Measurements from ENCODE around the gene SPIRE2.
"Not testable (repeated sequence)": the region's sequence is repeated elsewhere in the genome, so short reads cannot be mapped to it uniquely, and the experiment has no call there.

Gene SPIRE2

GRCh38 chr16:89914642-89915285 lies 86.5 kb downstream of the SPIRE2 start:
- H2BK120ac ChIP-seq (ENCODE audit: insufficient read depth, low read length, poor library complexity); DNase-seq; H3K4me3 ChIP-seq (ENCODE audit: low read depth, low read length); H4K91ac ChIP-seq (ENCODE audit: low read depth, low read length); H4K8ac ChIP-seq (ENCODE audit: low read depth, low read length); H3K9ac ChIP-seq (ENCODE audit: low read length); H4K12ac ChIP-seq (ENCODE audit: low read depth, low read length); H2BK12ac ChIP-seq (ENCODE audit: low read length); H3K79me2 ChIP-seq (ENCODE audit: control insufficient read depth, insufficient read depth, low read length, poor library complexity); H2AK5ac ChIP-seq (ENCODE audit: low read length); H3K4ac ChIP-seq (ENCODE audit: low read depth, low read length); H3K18ac ChIP-seq (ENCODE audit: low read length); H3K27me3 ChIP-seq (ENCODE audit: insufficient read depth, low read length); H3K14ac ChIP-seq (ENCODE audit: low read length); H3K27ac ChIP-seq (ENCODE audit: low read depth, low read length); H3K23ac ChIP-seq (ENCODE audit: low read length); H2AFZ ChIP-seq (ENCODE audit: insufficient read depth, low read length, poor library complexity); H2BK5ac ChIP-seq (ENCODE audit: low read depth, low read length, poor library complexity); H3K4me2 ChIP-seq (ENCODE audit: low read length): not testable (repeated sequence)
- Histone ChIP-seq H3K4me1 (ENCODE audit: control insufficient read depth in 1 of 2, insufficient read depth in 2 of 2, low read length in 2 of 2) (peaks cover 13 to 22% of the 10 kb centered on the region in 2 experiments), H3K36me3 (ENCODE audit: control insufficient read depth in 1 of 2, insufficient read depth in 2 of 2, low read length in 2 of 2) (peaks cover 34 to 38% of the 10 kb centered on the region in 2 experiments), H3K79me1 (ENCODE audit: low read length) (peaks cover 14% of the 10 kb centered on the region), H3K9me3 (ENCODE audit: insufficient read depth, low read depth, low read length) (peaks cover 12% of the 10 kb centered on the region)
- no CpG with 5 or more reads among the region's 11 CpGs for WGBS (ENCODE audit: extremely low coverage, insufficient coverage, insufficient read length)

GRCh38 chr16:89915303-89916232 lies 87.3 kb downstream of the SPIRE2 start:
- DNase-seq, result no peak
- no peak overlapping the region for H4K12ac ChIP-seq (ENCODE audit: low read depth, low read length)
- no peak overlapping the region for H2BK5ac ChIP-seq (ENCODE audit: low read depth, low read length, poor library complexity)

GRCh38 chr16:89917773-89918452 lies 89.6 kb downstream of the SPIRE2 start:
- H3K9me3 ChIP-seq (ENCODE audit: insufficient read depth, low read depth, low read length), result peaks cover 10% of the 10 kb centered on the region
- H2BK120ac ChIP-seq (ENCODE audit: insufficient read depth, low read length, poor library complexity), result peak overlapping the region; percentile 52
- peaks cover 29 to 35% of the 10 kb centered on the region in 2 experiments for H3K4me1 ChIP-seq (ENCODE audit: control insufficient read depth in 1 of 2, insufficient read depth in 2 of 2, low read length in 2 of 2)
- peak overlapping the region; percentile 86 for H4K91ac ChIP-seq (ENCODE audit: low read depth, low read length)
- peak overlapping the region; percentile 95 for H4K8ac ChIP-seq (ENCODE audit: low read depth, low read length)
- peaks cover 7 to 9% of the 10 kb centered on the region in 2 experiments for H3K36me3 ChIP-seq (ENCODE audit: control insufficient read depth in 1 of 2, insufficient read depth in 2 of 2, low read length in 2 of 2)
- peak overlapping the region; percentile 80 for H2BK12ac ChIP-seq (ENCODE audit: low read length)
- H2BK5ac ChIP-seq (ENCODE audit: low read depth, low read length, poor library complexity), result peak overlapping the region; percentile 60
- H3K9ac ChIP-seq (ENCODE audit: low read length), result no peak overlapping the region
- peak overlapping the region; percentile 88 for H3K4me2 ChIP-seq (ENCODE audit: low read length)
- peak overlapping the region; percentile 69 for H2AFZ ChIP-seq (ENCODE audit: insufficient read depth, low read length, poor library complexity)
- no CpG with 5 or more reads among the region's 39 CpGs for WGBS (ENCODE audit: extremely low coverage, insufficient coverage, insufficient read length)
- peak overlapping the region; percentile 52 for H3K27ac ChIP-seq (ENCODE audit: low read depth, low read length)
- no peaks in the 10 kb centered on the region for H3K27me3 ChIP-seq (ENCODE audit: insufficient read depth, low read length)
- H3K4me3 ChIP-seq (ENCODE audit: low read depth, low read length), result peak overlapping the region; percentile 48
- DNase-seq, result peak; percentile 75 to 87
- H3K23ac ChIP-seq (ENCODE audit: low read length), result no peak overlapping the region
- peaks cover 33% of the 10 kb centered on the region for H3K79me1 ChIP-seq (ENCODE audit: low read length)
- H3K79me2 ChIP-seq (ENCODE audit: control insufficient read depth, insufficient read depth, low read length, poor library complexity), result peaks cover 14% of the 10 kb centered on the region
- H2AK5ac ChIP-seq (ENCODE audit: low read length), result peak overlapping the region; percentile 28
- H3K14ac ChIP-seq (ENCODE audit: low read length), result peak overlapping the region; percentile 85
- H3K18ac ChIP-seq (ENCODE audit: low read length), result peak overlapping the region; percentile 79
- peak overlapping the region; percentile 59 for H3K4ac ChIP-seq (ENCODE audit: low read depth, low read length)
- H4K12ac ChIP-seq (ENCODE audit: low read depth, low read length), result peak overlapping the region; percentile 68

More at GRCh38 chr16:89915303-89916232, 87.3 kb downstream of the SPIRE2 start:
- no peak overlapping the region for H3K9ac ChIP-seq (ENCODE audit: low read length)
- no peak overlapping the region for H3K18ac ChIP-seq (ENCODE audit: low read length)
- H4K91ac ChIP-seq (ENCODE audit: low read depth, low read length), result no peak overlapping the region
- H2BK120ac ChIP-seq (ENCODE audit: insufficient read depth, low read length, poor library complexity), result no peak overlapping the region
- H3K4me1 ChIP-seq (ENCODE audit: control insufficient read depth in 1 of 2, insufficient read depth in 2 of 2, low read length in 2 of 2), result peaks cover 20 to 25% of the 10 kb centered on the region in 2 experiments
- peaks cover 14% of the 10 kb centered on the region for H3K79me1 ChIP-seq (ENCODE audit: low read length)
- H3K27ac ChIP-seq (ENCODE audit: low read depth, low read length), result no peak overlapping the region
- no CpG with 5 or more reads among the region's 40 CpGs for WGBS (ENCODE audit: extremely low coverage, insufficient coverage, insufficient read length)
- peaks cover 28 to 30% of the 10 kb centered on the region in 2 experiments for H3K36me3 ChIP-seq (ENCODE audit: control insufficient read depth in 1 of 2, insufficient read depth in 2 of 2, low read length in 2 of 2)
- H2BK12ac ChIP-seq (ENCODE audit: low read length), result no peak overlapping the region
- no peak overlapping the region for H3K23ac ChIP-seq (ENCODE audit: low read length)
- no peaks in the 10 kb centered on the region for H3K27me3 ChIP-seq (ENCODE audit: insufficient read depth, low read length)
- H3K4me2 ChIP-seq (ENCODE audit: low read length), result no peak overlapping the region
- H4K8ac ChIP-seq (ENCODE audit: low read depth, low read length), result no peak overlapping the region
- H3K14ac ChIP-seq (ENCODE audit: low read length), result no peak overlapping the region
- peaks cover 6% of the 10 kb centered on the region for H3K79me2 ChIP-seq (ENCODE audit: control insufficient read depth, insufficient read depth, low read length, poor library complexity)
- H3K9me3 ChIP-seq (ENCODE audit: insufficient read depth, low read depth, low read length), result peaks cover 10% of the 10 kb centered on the region
- H3K4me3 ChIP-seq (ENCODE audit: low read depth, low read length), result no peak overlapping the region
- no peak overlapping the region for H2AFZ ChIP-seq (ENCODE audit: insufficient read depth, low read length, poor library complexity)
- H3K4ac ChIP-seq (ENCODE audit: low read depth, low read length), result no peak overlapping the region
- H2AK5ac ChIP-seq (ENCODE audit: low read length), result no peak overlapping the region
